SK-N-SH (cell line): Measurements from ENCODE around the gene IQSEC3. TPM values are rescaled to one million over a fixed set of nuclear protein-coding genes. Genes with fewer than 3 reads are reported as not detected.

Experiments
- CTCF ChIA-PET: fragments of 300-600, 350-600 bp; formaldehyde crosslinking; extraction: SDS; loops from one replicate; lab custom pipeline; 2021; lab: Yijun Ruan, JAX
- POLR2A ChIA-PET: fragments of 350-600 bp; sonication (Branson Sonifier 250); formaldehyde crosslinking; extraction: SDS; loops from one replicate; lab custom pipeline; 2020; ENCODE audit warnings: antibody characterized with exemption, inconsistent platforms; lab: Yijun Ruan, JAX
- DNase-seq: peaks from one replicate; pipeline ENCODE4 v3.0.0; 2012
- H2AFZ ChIP-seq: fragments of 200-600 bp; sonication (generic); 2 replicates; pipeline ENCODE4 v1.8.1; 2016; ENCODE audit warnings: antibody characterized with exemption, mild to moderate bottlenecking, low read depth
- H3F3A ChIP-seq: fragments of 200-600 bp; sonication (generic); replicated peaks from 2 replicates; pipeline ENCODE3; 2016; ENCODE audit warnings: antibody characterized with exemption, mild to moderate bottlenecking; ENCODE audit not compliant: insufficient read depth
- H3K27ac ChIP-seq, 2 experiments: fragments of 200-500 bp in 1 of 2; fragments of 200-600 bp in 1 of 2; sonication (Bioruptor generic) in 1 of 2; sonication (generic), shearing (Covaris generic) in 1 of 2; 2 replicates each; pipeline versions ENCODE4 v1.5.1 to v1.6.1; 2014 to 2016; ENCODE audit warnings: low read depth in 2 of 2, inconsistent platforms in 1 of 2, low read length in 1 of 2, mild to moderate bottlenecking in 1 of 2, mixed read lengths in 1 of 2
- H3K27me3 ChIP-seq: fragments of 200-600 bp; sonication (generic), shearing (Covaris generic); 2 replicates; pipeline ENCODE4 v1.6.1; 2016; ENCODE audit warnings: mixed run types; ENCODE audit not compliant: insufficient read depth
- H3K36me3 ChIP-seq, 2 experiments: fragments of 200-500 bp in 1 of 2; fragments of 200-600 bp in 1 of 2; sonication (Bioruptor generic) in 1 of 2; sonication (generic) in 1 of 2; replicated peaks in 1 of 2; 2 replicates each; pipeline versions ENCODE3 to v1.5.1; 2014 to 2016; ENCODE audit warnings: low read length in 1 of 2, mild to moderate bottlenecking in 1 of 2; ENCODE audit not compliant: insufficient read depth in 2 of 2, control insufficient read depth in 1 of 2
- H3K4me1 ChIP-seq, 2 experiments: fragments of 200-500 bp in 1 of 2; fragments of 200-600 bp in 1 of 2; sonication (Bioruptor generic) in 1 of 2; sonication (generic), shearing (Covaris generic) in 1 of 2; 2 replicates each; pipeline versions ENCODE4 v1.5.1 to v1.6.1; 2014 to 2016; ENCODE audit warnings: low read depth in 1 of 2, low read length in 1 of 2, mixed run types in 1 of 2; ENCODE audit not compliant: insufficient read depth in 2 of 2, control insufficient read depth in 1 of 2
- H3K4me2 ChIP-seq: fragments of 200-600 bp; sonication (generic), shearing (Covaris generic); 2 replicates; pipeline ENCODE4 v1.6.1; 2017; ENCODE audit warnings: mixed run types
- H3K4me3 ChIP-seq, 2 experiments: fragments of 200-500 bp in 1 of 2; fragments of 200-600 bp in 1 of 2; sonication (Bioruptor generic) in 1 of 2; sonication (generic), shearing (Covaris generic) in 1 of 2; 2 replicates each; pipeline versions ENCODE4 v1.5.1 to v1.8.1; 2014 to 2016; ENCODE audit warnings: low read depth in 2 of 2, inconsistent platforms in 1 of 2, low read length in 1 of 2, mild to moderate bottlenecking in 1 of 2, mixed read lengths in 1 of 2, moderate library complexity in 1 of 2
- H3K79me2 ChIP-seq: fragments of 200-600 bp; sonication (generic); 2 replicates; pipeline ENCODE4 v1.8.1; 2017; ENCODE audit warnings: mild to moderate bottlenecking; ENCODE audit not compliant: insufficient read depth
- H3K9ac ChIP-seq: fragments of 200-600 bp; sonication (generic); 2 replicates; pipeline ENCODE4 v1.6.1; 2017; ENCODE audit warnings: mixed run types
- H3K9me2 ChIP-seq: fragments of 200-600 bp; sonication (generic); 2 replicates; pipeline ENCODE4 v1.6.1; 2017; ENCODE audit warnings: mixed run types
- H3K9me3 ChIP-seq: fragments of 200-600 bp; sonication (generic); 2 replicates; pipeline ENCODE4 v1.6.1; 2017; ENCODE audit warnings: mixed run types, mild to moderate bottlenecking, moderate library complexity
- H4K20me1 ChIP-seq: fragments of 200-600 bp; sonication (generic); 2 replicates; pipeline ENCODE4 v1.6.1; 2017; ENCODE audit warnings: mild to moderate bottlenecking, mixed run types; ENCODE audit not compliant: insufficient read depth
- CTCF ChIP-seq: fragments of 200-600 bp; sonication (generic); IDR thresholded peaks from 2 replicates; pipeline ENCODE4 v1.6.1; 2017; ENCODE audit warnings: antibody characterized with exemption, mild to moderate bottlenecking, moderate library complexity
- ELF1 ChIP-seq: IDR thresholded peaks from 2 replicates; pipeline ENCODE4 v1.4.0; 2012
- EP300 ChIP-seq, 2 experiments: IDR thresholded peaks; 2 replicates each; pipeline versions ENCODE4 v1.4.0 to v1.6.1; 2012; ENCODE audit warnings: borderline replicate concordance in 1 of 2, low read depth in 1 of 2, low read length in 1 of 2
- EZH2phosphoT487 ChIP-seq: fragments of 200-600 bp; sonication (generic); IDR thresholded peaks from 2 replicates; pipeline ENCODE4 v1.6.1; 2017; ENCODE audit warnings: low read depth, mixed run types, mild to moderate bottlenecking, antibody characterized with exemption, moderate library complexity, borderline replicate concordance
- FOSL2 ChIP-seq: IDR thresholded peaks from 2 replicates; pipeline ENCODE4 v1.4.0; 2012; ENCODE audit warnings: low read depth, mild to moderate bottlenecking, moderate library complexity, borderline replicate concordance
- FOXJ3 ChIP-seq: sonication (generic); formaldehyde crosslinking; IDR thresholded peaks from 2 replicates; pipeline ENCODE4 v1.5.1; 2020; ENCODE audit warnings: mild to moderate bottlenecking, missing genetic modification reagents
- GABPA ChIP-seq: IDR thresholded peaks from 2 replicates; pipeline ENCODE4 v1.4.0; 2012; ENCODE audit warnings: low read depth, mild to moderate bottlenecking
- GATA2 ChIP-seq: sonication (generic); formaldehyde crosslinking; IDR thresholded peaks from 2 replicates; pipeline ENCODE4 v1.5.0; 2020; ENCODE audit warnings: mild to moderate bottlenecking, missing genetic modification reagents
- MEF2A ChIP-seq: IDR thresholded peaks from 2 replicates; pipeline ENCODE4 v1.4.0; 2012; ENCODE audit warnings: low read depth, borderline replicate concordance
- NFIC ChIP-seq: IDR thresholded peaks from 2 replicates; pipeline ENCODE4 v1.4.0; 2012; ENCODE audit warnings: borderline replicate concordance
- POLR2AphosphoS5 ChIP-seq: IDR thresholded peaks from 2 replicates; pipeline ENCODE4 v1.6.1; 2012; ENCODE audit warnings: low read depth, low read length
- RAD21 ChIP-seq: IDR thresholded peaks from 2 replicates; pipeline ENCODE4 v1.6.1; 2012; ENCODE audit warnings: mild to moderate bottlenecking, low read length
- RCOR1 ChIP-seq: fragments of 150-350 bp; IDR thresholded peaks from 2 replicates; pipeline ENCODE4 v1.6.1; 2017; ENCODE audit warnings: antibody characterized with exemption, low read length
- RFX5 ChIP-seq: IDR thresholded peaks from 2 replicates; pipeline ENCODE4 v1.6.1; 2012; ENCODE audit warnings: mild to moderate bottlenecking, improper control_type of control experiment, low read length
- RXRA ChIP-seq: IDR thresholded peaks from 2 replicates; pipeline ENCODE4 v1.4.0; 2012; ENCODE audit warnings: low read depth, mild to moderate bottlenecking, borderline replicate concordance
- SIN3A ChIP-seq: IDR thresholded peaks from 2 replicates; pipeline ENCODE4 v1.6.1; 2012; ENCODE audit warnings: low read depth, mild to moderate bottlenecking, low read length, moderate library complexity, borderline replicate concordance
- TAF1 ChIP-seq: IDR thresholded peaks from 2 replicates; pipeline ENCODE4 v1.6.1; 2012; ENCODE audit warnings: low read depth, mild to moderate bottlenecking, low read length, moderate library complexity, borderline replicate concordance
- TEAD4 ChIP-seq: IDR thresholded peaks from 2 replicates; pipeline ENCODE4 v1.4.0; 2012; ENCODE audit warnings: mild to moderate bottlenecking, borderline replicate concordance; ENCODE audit not compliant: insufficient read depth
- YY1 ChIP-seq: IDR thresholded peaks from 2 replicates; pipeline ENCODE4 v1.4.0; 2012; ENCODE audit warnings: low read depth, mild to moderate bottlenecking
- ZBTB33 ChIP-seq: IDR thresholded peaks from 2 replicates; pipeline ENCODE4 v1.4.0; 2012; ENCODE audit warnings: low read depth, borderline replicate concordance
- WGBS: methylation state at CpG from one replicate; pipeline ENCODE4 v1.1.6; 2017; ENCODE audit warnings: low lambda C conversion rate; 5-methylcytosine and 5-hydroxymethylcytosine counted together
- polyA plus RNA-seq, 3 experiments: library from polyadenylated mRNA; depleted of rRNA; stranded (reverse); fragments of >200 nt; gene quantifications; 2 replicates each; pipeline ENCODE4 v1.2.3, GENCODE V29; 2012
- TF ChIP-seq, protein P1 (sequence below): IDR thresholded peaks from 2 replicates; pipeline ENCODE4 v1.4.0; 2012; ENCODE audit warnings: low read depth, borderline replicate concordance
- TF ChIP-seq, protein P2 (sequence below): fragments of 150-350 bp; IDR thresholded peaks from 2 replicates; pipeline ENCODE4 v1.6.1; 2017; ENCODE audit warnings: antibody characterized with exemption, low read length, low read depth, borderline replicate concordance

The IQSEC3 gene
- polyA plus RNA-seq, 1 of the 3 experiments (the other 2 are of a cell fraction) = 0.02 TPM

- no peaks in the 10 kb centered on the region for H3F3A ChIP-seq
- H3K4me2 ChIP-seq = no peak overlapping the region
- H3K4me3 ChIP-seq = no peak overlapping the region
- H3K9ac ChIP-seq = no peak overlapping the region
- no peak for DNase-seq
- no peak overlapping the region for H3K27ac ChIP-seq
- no peaks in the 10 kb centered on the region for H4K20me1 ChIP-seq
- H3K27me3 ChIP-seq = no peaks in the 10 kb centered on the region
- 46% methylated on average over 5 of the region's 12 CpGs for WGBS
- TF ChIP-seq RXRA = no peak
- no peak for TF ChIP-seq SIN3A
- no peak for TF ChIP-seq EZH2phosphoT487
- no peak for TF ChIP-seq GABPA
- no peak for TF ChIP-seq POLR2AphosphoS5
- TF ChIP-seq CTCF = no peak
- TF ChIP-seq TAF1 = no peak
- no peak for TF ChIP-seq EP300 (IDR thresholded peaks at IDR 0.05; ENCODE audit: borderline replicate concordance in 1 of 2, low read depth in 1 of 2, low read length in 1 of 2)
- no peak for TF ChIP-seq YY1
- no peak for TF ChIP-seq RAD21
- no peak for TF ChIP-seq RCOR1
- TF ChIP-seq, protein P1, sequence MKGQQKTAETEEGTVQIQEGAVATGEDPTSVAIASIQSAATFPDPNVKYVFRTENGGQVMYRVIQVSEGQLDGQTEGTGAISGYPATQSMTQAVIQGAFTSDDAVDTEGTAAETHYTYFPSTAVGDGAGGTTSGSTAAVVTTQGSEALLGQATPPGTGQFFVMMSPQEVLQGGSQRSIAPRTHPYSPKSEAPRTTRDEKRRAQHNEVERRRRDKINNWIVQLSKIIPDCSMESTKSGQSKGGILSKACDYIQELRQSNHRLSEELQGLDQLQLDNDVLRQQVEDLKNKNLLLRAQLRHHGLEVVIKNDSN = no peak
- no peak for TF ChIP-seq FOXJ3 (CRISPR knock-in tag)
- TF ChIP-seq MEF2A = no peak
- no peak for TF ChIP-seq FOSL2
- TF ChIP-seq NFIC = no peak
- TF ChIP-seq GATA2 = no peak
- H2AFZ ChIP-seq = no peak overlapping the region
- H3K4me1 ChIP-seq = peaks cover 0 to 8% of the 10 kb centered on the region in 2 experiments; a peak in 1 of 4 replicates
- H3K79me2 ChIP-seq = no peaks in the 10 kb centered on the region
- H3K9me2 ChIP-seq = no peaks in the 10 kb centered on the region
- ChIA-PET POLR2A (no interaction called here), CTCF (no interaction called here)
- H3K9me3 ChIP-seq = no peaks in the 10 kb centered on the region
- no peaks in the 10 kb centered on the region for H3K36me3 ChIP-seq
Observed at GRCh38 chr12:98924-99352, 32.4 kb downstream of the IQSEC3 start.

DNA sequence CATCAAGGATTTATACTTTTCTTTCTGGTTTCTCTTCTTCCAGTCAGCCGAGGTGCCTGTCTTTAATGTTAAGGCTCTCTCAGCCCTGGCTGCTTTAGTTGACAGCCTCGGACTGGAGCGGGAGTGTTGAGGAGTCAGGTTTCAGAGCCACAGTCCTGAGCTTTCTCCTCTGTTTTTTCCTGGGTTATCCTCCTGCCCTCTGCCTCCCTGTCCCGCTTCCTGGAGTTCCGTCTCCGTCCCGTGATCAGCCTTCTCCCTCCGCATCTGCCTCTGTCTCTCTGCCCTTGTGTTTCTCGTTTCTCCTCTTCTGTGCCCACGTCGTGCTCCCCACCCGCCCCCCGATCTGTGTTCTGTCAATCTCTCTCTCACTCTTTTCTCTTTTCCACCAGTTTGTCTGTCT is 33.0 kb downstream of the IQSEC3 start:
- CTCF ChIA-PET = no interaction called here
- Histone ChIP-seq H3K4me3 (no peak overlapping the region), H3K27ac (no peak overlapping the region), H3K4me2 (no peak overlapping the region), H3K4me1 (peaks cover 0 to 8% of the 10 kb centered on the region in 2 experiments; a peak in 1 of 4 replicates), H3K27me3 (no peaks in the 10 kb centered on the region), H3F3A (no peaks in the 10 kb centered on the region), H3K9me2 (no peaks in the 10 kb centered on the region), H4K20me1 (no peaks in the 10 kb centered on the region), H2AFZ (no peak overlapping the region), H3K9me3 (no peaks in the 10 kb centered on the region), H3K79me2 (no peaks in the 10 kb centered on the region), H3K36me3 (no peaks in the 10 kb centered on the region), H3K9ac (no peak overlapping the region)
- no peak for DNase-seq
- 50% methylated on average over 13 of the region's 13 CpGs for WGBS
- POLR2A ChIA-PET = no interaction called here
- TF ChIP-seq, protein P2, sequence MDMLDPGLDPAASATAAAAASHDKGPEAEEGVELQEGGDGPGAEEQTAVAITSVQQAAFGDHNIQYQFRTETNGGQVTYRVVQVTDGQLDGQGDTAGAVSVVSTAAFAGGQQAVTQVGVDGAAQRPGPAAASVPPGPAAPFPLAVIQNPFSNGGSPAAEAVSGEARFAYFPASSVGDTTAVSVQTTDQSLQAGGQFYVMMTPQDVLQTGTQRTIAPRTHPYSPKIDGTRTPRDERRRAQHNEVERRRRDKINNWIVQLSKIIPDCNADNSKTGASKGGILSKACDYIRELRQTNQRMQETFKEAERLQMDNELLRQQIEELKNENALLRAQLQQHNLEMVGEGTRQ = no peak
- no peak for TF ChIP-seq RXRA
- TF ChIP-seq FOXJ3 (CRISPR knock-in tag) = no peak
- TF ChIP-seq TEAD4 = no peak
- no peak for TF ChIP-seq ELF1
- TF ChIP-seq NFIC = no peak
- no peak for TF ChIP-seq EZH2phosphoT487
- TF ChIP-seq RFX5 = no peak
- TF ChIP-seq ZBTB33 = no peak
- no peak for TF ChIP-seq MEF2A
- TF ChIP-seq FOSL2 = no peak
- TF ChIP-seq CTCF = no peak
